GM21447 (cell line): ENCODE results near the gene PRKACG.
"Not testable (repeated sequence)": the region's sequence is repeated elsewhere in the genome, so short reads cannot be mapped to it uniquely, and the experiment has no call there.

Source experiments
- ATAC-seq: cut with Tn5 transposase; IDR thresholded peaks from one replicate; pipeline ENCODE4 v1.9.1; 2021; ENCODE audit not compliant: unreplicated experiment

Gene PRKACG

GRCh38 chr9:69027355-69028097, 13.6 kb upstream of the PRKACG start:
- peak; percentile 87 for ATAC-seq

DNA sequence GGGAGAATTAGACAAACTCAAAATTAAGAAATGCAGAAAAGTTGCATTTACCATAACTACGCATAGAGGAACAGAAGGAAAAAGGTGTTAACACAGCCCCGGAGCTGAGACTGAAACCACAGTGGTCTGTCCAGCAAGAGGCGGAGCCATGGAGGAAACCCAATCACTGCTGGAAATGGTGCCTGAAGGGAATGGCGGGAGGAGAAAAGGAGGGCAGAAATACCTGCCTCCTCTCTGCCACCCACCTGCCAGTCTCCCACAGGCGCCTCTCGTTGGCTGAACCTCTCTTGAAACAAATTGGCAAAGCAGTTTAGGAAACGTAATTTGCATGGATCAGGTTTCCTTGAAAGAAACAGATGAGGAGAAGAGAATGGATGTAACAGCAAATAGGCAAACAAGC, 9.7 kb upstream of the PRKACG start:
- ATAC-seq = no peak

GRCh38 chr9:69020301-69021145, 6.6 kb upstream of the PRKACG start:
- no peak for ATAC-seq

- no peak for ATAC-seq
Observed at GRCh38 chr9:69019808-69020207, 5.9 kb upstream of the PRKACG start.

GRCh38 chr9:69018737-69019136, 4.8 kb upstream of the PRKACG start:
- ATAC-seq = no peak

- no peak for ATAC-seq
Observed at GRCh38 chr9:69016191-69017096, 2.5 kb upstream of the PRKACG start.

GRCh38 chr9:69013382-69013727, 558 bp downstream of the PRKACG start:
- no peak for ATAC-seq

DNA sequence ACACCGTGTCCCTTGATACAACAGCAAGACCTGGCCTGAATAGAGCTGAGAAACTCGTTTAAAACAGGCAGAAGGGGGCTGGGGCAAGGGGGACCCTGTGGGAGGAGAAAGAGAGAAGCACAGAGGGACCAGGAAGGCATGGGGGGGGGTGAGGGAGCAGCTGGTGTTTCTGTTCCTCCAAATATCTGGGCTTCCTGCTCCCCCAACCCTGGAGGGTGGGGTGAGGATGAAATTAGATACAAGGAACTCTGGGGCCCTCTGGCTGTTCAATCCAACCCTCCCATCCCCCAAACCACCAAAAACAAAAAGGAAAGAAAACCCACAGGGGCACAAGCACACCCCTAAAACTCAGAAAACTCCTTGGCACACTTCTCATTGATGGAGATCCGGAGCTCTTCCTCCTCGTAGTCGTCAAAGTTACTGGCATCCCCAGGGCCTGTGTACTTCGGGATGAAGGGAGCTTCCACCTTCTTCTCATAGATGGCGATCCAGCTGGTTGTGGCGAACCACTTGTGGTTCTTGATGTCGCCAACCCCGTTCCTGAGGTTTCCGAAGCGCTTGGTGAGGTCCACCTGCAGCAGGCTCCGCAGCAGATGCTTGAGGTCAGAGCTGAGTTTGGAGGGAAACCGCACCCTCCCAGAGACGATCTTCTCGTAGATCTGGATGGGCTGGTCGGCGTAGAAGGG, 1.1 kb downstream of the PRKACG start:
- no peak for ATAC-seq

- no peak for ATAC-seq
Observed at GRCh38 chr9:69009708-69010107, 4.2 kb downstream of the PRKACG start.

GRCh38 chr9:69004836-69005235, 9.1 kb downstream of the PRKACG start:
- ATAC-seq = no peak

- no peak for ATAC-seq
Observed at GRCh38 chr9:69003051-69003450, 10.9 kb downstream of the PRKACG start.

- no peak for ATAC-seq
Observed at GRCh38 chr9:69001921-69002320, 12.0 kb downstream of the PRKACG start.

DNA sequence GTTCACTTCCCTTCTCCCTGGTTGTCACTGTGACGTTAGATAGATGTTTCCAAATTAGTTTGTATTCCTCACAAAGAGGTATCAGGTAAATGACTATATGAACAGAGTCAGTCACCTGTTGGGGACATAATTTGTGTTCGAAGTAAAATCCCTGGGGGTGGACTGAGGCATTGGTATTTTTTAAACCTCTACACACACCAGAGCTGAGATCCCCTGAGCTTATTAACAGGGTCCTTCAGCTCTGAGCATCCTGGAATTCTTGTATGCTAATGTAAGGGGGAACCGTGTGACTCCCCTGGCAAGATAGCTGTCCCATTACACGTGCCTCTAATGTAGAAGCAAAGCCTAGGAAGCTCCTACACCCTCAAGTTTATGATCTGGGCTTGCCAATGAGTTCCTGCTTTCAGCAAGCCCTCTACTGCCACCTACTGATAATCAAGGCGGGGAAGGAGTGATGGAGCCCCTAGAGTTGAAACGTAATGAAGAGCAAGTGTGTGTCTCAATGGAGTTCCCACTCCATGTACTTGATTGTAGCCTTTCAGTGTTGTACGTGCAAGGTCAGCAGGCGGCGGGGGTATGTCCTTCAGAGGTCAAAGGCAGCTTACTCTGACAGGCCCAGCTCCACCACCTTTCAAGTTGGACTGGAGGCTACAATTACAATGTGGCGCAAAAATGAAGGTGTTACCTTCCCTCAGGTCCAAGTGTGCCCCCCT, 14.4 kb downstream of the PRKACG start:
- ATAC-seq = peak; percentile 76

GRCh38 chr9:68998812-68999211, 15.1 kb downstream of the PRKACG start:
- ATAC-seq = no peak

DNA sequence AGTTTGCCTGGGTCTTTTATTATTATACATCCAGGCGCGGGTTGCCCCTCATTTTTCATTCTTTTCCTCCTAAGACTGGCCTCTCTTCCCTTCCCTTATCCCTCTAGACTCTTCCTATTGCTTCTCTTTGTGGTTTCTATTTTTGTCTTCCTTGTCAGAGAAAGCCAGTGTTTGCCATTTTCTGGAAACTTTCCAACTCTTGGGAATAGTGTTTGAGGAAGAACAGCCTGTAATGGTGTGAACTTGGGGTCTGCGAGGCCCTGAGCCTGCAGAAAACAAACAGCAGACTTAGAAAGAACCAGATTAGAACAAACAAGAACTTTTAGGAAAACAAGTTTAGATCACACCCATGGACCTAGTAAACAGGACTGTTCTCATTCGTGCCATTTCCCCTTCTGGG, 15.5 kb downstream of the PRKACG start:
- ATAC-seq = no peak

DNA sequence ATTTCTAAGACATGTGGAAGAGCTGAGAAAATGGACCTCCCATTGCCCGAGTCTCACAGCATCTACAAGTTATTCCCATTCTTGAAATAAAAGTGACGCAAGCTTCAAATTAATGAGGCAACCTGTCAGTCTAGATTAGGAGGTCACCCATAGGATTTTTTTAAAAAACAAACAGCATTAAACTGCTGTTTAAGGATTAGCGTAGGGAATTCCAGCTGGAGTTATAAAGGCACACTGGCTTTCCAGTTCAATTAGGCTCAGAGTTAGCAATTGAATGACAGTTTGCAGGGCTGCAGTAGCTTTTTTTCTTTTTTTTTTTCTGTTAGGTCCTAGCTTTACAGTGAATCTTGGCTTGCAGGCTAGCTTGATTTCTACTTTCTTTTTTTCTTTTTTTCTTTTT, 16.2 kb downstream of the PRKACG start:
- ATAC-seq = no peak

GRCh38 chr9:68996462-68996861, 17.5 kb downstream of the PRKACG start:
- ATAC-seq = no peak

DNA sequence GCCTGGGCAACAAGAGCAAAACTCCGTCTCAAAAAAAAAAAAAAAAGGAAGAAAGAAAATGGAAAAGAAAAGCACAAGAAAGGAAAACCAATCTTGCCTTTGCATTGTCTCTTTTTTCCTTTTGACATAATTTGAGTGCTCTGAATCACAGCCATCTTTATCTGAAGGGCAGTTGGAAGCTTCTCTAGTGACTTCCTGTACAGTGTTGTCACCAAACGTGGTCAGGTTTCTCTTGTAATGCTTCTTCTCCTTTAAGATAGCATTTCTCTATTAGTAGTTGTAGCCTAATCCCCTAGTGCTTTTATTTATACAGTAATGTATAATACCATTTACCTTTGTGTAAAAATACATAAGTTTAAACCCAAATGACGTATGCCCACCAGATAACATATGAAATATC, 18.1 kb downstream of the PRKACG start:
- ATAC-seq = no peak

GRCh38 chr9:68991457-68991856, 22.5 kb downstream of the PRKACG start:
- no peak for ATAC-seq

DNA sequence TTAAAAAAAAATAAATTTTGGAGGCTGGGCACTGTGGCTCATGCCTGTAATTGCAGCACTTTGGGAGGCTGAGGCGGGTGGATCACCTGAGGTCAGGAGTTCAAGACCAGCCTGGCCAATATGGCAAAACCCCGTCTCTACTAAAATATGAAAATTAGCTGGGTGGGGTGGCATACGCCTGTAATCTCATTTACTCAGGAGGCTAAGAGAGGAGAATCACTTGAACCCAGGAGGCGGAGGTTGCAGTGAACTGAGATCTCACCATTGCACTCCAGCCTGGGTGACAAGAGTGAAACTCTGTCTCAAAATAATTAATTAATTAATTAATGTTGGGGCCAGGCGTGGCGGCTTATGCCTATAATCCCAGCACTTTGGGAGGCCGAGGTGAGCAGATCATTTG, 27.0 kb downstream of the PRKACG start:
- ATAC-seq = not testable (repeated sequence)
